HL-60 (cell line): ENCODE results near the gene CRYBA2.

Experiments
- DNase-seq, 2 experiments: peaks; one replicate each; pipeline ENCODE4 v3.0.0-alpha.2; 2010 to 2020; ENCODE audit warnings: low read depth in 1 of 2, low spot score in 1 of 2
- H3K27ac ChIP-seq: fragments of 250-450 bp; sonication (Bioruptor Pico); replicated peaks from 2 replicates; pipeline ENCODE4 v1.5.1; 2020; ENCODE audit warnings: mild to moderate bottlenecking, moderate library complexity
- H3K27me3 ChIP-seq: fragments of 250-450 bp; sonication (Bioruptor Pico); 2 replicates; pipeline ENCODE4 v1.5.1; 2021; ENCODE audit warnings: mild to moderate bottlenecking, moderate library complexity; ENCODE audit not compliant: insufficient read depth, poor library complexity, severe bottlenecking
- H3K4me3 ChIP-seq: replicated peaks from 2 replicates; pipeline ENCODE4 v1.5.1; 2011; ENCODE audit warnings: mild to moderate bottlenecking, control low read depth, low read length; ENCODE audit not compliant: insufficient read depth
- GABPA ChIP-seq: IDR thresholded peaks from 2 replicates; pipeline ENCODE4 v1.6.1; 2012; ENCODE audit warnings: low read depth
- POLR2AphosphoS5 ChIP-seq: IDR thresholded peaks from 2 replicates; pipeline ENCODE4 v1.6.1; 2012; ENCODE audit warnings: low read depth
- SPI1 ChIP-seq: IDR thresholded peaks from 2 replicates; pipeline ENCODE4 v1.6.1; 2012; ENCODE audit warnings: low read depth, mild to moderate bottlenecking, borderline replicate concordance
- TF ChIP-seq, protein P1 (sequence below): IDR thresholded peaks from one replicate; pipeline ENCODE4 v1.5.1; 2011; ENCODE audit warnings: low read length, control low read depth, inconsistent platforms; ENCODE audit not compliant: insufficient read depth
- TF ChIP-seq, protein P2 (sequence below): IDR thresholded peaks from 2 replicates; pipeline ENCODE4 v1.6.1; 2012; ENCODE audit warnings: low read depth; ENCODE audit not compliant: insufficient replicate concordance

Gene CRYBA2

DNA sequence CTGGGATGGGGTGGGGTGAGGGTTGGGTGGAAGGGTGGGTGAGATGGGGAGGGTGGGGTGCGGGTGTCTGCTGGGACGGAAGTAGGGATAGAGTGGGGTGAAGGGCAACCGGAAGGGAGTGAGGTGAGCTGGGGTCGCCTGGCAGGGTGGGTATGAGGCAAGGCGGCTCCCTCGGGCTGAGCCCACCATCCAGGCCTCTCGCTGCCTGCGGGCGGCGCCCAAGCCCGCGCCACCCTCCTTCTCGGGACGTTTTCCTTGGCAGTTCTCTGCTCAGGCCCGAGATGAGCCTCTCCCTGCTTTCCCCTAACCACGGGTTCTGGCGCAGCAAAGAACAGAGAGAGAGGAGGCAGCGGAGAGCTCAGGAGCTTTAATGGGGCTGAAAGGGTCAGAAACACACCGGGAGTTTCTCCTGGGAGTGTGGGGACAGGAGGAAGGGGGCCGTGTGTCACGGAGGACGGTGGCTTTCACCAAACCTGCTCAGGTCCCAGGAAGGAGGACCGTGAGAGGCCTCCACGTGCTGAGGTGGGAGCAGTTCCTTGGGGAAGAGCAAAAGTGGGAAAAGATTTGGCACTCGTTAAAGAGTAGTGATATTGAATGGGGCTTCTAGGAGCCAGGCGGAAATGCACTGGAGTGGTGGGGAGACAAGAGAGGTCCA lies 12.4 kb downstream of the CRYBA2 start:
- Histone ChIP-seq H3K4me3 (no peak overlapping the region), H3K27me3 (peaks cover 60% of the 10 kb centered on the region), H3K27ac (no peak overlapping the region)
- DNase-seq: no peak
- no peak for TF ChIP-seq GABPA
- TF ChIP-seq, protein P1, sequence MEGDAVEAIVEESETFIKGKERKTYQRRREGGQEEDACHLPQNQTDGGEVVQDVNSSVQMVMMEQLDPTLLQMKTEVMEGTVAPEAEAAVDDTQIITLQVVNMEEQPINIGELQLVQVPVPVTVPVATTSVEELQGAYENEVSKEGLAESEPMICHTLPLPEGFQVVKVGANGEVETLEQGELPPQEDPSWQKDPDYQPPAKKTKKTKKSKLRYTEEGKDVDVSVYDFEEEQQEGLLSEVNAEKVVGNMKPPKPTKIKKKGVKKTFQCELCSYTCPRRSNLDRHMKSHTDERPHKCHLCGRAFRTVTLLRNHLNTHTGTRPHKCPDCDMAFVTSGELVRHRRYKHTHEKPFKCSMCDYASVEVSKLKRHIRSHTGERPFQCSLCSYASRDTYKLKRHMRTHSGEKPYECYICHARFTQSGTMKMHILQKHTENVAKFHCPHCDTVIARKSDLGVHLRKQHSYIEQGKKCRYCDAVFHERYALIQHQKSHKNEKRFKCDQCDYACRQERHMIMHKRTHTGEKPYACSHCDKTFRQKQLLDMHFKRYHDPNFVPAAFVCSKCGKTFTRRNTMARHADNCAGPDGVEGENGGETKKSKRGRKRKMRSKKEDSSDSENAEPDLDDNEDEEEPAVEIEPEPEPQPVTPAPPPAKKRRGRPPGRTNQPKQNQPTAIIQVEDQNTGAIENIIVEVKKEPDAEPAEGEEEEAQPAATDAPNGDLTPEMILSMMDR: no peak
- TF ChIP-seq, protein P2, sequence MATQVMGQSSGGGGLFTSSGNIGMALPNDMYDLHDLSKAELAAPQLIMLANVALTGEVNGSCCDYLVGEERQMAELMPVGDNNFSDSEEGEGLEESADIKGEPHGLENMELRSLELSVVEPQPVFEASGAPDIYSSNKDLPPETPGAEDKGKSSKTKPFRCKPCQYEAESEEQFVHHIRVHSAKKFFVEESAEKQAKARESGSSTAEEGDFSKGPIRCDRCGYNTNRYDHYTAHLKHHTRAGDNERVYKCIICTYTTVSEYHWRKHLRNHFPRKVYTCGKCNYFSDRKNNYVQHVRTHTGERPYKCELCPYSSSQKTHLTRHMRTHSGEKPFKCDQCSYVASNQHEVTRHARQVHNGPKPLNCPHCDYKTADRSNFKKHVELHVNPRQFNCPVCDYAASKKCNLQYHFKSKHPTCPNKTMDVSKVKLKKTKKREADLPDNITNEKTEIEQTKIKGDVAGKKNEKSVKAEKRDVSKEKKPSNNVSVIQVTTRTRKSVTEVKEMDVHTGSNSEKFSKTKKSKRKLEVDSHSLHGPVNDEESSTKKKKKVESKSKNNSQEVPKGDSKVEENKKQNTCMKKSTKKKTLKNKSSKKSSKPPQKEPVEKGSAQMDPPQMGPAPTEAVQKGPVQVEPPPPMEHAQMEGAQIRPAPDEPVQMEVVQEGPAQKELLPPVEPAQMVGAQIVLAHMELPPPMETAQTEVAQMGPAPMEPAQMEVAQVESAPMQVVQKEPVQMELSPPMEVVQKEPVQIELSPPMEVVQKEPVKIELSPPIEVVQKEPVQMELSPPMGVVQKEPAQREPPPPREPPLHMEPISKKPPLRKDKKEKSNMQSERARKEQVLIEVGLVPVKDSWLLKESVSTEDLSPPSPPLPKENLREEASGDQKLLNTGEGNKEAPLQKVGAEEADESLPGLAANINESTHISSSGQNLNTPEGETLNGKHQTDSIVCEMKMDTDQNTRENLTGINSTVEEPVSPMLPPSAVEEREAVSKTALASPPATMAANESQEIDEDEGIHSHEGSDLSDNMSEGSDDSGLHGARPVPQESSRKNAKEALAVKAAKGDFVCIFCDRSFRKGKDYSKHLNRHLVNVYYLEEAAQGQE: no peak
- no peak for TF ChIP-seq POLR2AphosphoS5
- TF ChIP-seq SPI1: no peak

DNA sequence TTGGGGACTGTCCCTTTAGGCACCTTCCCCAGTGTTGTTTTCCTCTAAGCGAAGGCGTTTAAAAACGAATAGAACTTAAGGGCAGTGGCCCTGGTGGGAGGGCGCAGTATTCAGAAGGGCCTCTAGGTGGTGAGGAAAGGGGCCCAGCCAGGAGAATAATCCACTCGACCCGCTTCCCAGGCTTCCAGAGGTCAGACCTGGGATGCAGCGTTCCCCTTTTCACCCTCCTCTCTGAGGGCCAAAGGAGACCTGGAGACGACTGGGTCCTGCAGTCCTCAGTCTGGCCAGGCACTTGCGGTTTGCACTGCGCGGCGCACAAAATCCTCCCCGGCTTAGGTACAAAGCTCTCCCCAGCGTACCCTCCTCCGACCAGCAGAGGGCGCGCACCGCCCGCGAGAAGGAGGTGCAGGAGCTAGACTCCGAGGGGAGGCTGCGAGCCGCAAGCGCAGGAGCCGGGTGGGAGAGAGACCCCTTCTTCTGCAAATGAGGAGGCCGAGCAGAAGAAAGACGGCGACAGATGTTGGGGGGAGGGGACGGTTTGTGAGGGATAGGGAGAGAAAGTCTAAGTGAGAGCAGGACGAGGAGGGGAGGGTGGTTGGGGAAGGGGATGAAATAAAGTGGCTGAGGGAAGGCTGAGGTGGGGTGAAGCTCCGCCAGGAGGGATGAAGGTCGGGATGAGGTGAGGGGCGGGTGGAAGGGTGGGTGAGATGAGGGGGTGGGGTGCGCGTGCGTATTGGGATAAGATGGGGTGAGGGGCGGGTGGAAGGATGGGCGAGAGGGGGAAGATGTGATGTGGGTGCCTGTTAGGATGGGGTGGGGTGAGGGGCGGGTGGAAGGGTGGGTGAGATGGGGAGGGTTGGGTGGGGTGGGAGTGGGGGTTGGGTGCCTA lies 13.1 kb downstream of the CRYBA2 start:
- TF ChIP-seq POLR2AphosphoS5: no peak
- TF ChIP-seq, protein P1: peak; percentile 73
- Histone ChIP-seq H3K27me3 (peaks cover 57% of the 10 kb centered on the region), H3K27ac (no peak overlapping the region), H3K4me3 (no peak overlapping the region)
- DNase-seq: peak; percentile 56 to 83

DNA sequence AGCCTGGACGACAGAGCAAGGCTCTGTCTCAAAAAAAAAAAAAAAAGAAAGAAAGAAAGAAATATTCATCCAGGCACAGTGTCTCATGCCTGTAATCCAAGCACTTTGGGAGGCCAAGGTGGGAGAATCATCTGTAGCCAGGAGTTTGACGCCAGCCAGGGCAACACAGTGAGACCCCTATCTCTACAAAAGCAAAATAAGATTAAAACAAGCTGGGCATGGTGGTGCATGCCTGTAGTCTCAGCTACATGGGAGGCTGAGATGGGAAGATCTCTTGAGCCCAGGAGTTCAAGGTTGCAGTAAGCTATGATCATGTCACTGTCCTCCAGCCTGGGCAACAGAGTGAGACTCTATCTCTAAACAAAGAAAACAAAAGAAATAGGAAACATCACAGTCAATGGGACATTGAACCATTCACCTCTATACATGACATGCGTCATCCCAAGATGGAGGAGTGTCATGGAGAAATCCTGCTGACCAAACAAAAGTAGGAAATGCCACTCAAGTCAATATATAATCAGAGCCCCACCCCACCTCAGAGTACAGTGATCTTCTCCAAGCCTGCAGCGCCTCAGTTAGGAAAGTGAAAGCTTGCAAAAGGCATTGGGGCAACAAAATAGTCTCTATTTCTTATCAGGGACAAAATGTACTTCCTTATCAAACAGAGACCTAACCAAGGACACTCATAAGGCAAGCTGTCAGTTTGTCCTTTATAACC lies 18.0 kb downstream of the CRYBA2 start:
- no peak for DNase-seq
- no peak overlapping the region for H3K27ac ChIP-seq
- peaks cover 20% of the 10 kb centered on the region for H3K27me3 ChIP-seq
- H3K4me3 ChIP-seq: no peak overlapping the region
- TF ChIP-seq, protein P2: no peak
- TF ChIP-seq SPI1 (no peak), POLR2AphosphoS5 (no peak), GABPA (no peak)
- TF ChIP-seq, protein P1: no peak
